ENCODE results near the gene CABP1. TPM values are rescaled to one million over a fixed set of nuclear protein-coding genes. Genes with fewer than 3 reads are reported as not detected.

Gene CABP1
- total RNA-seq, 2 experiments from 2014 or later, result not detected

- Mint-ChIP-seq H3K27me3 (ENCODE audit: low read depth) (no peaks in the 10 kb centered on the region), H3K4me1 (ENCODE audit: low read depth) (peaks cover 4% of the 10 kb centered on the region), H3K36me3 (ENCODE audit: low read depth) (no peaks in the 10 kb centered on the region), H3K4me3 (no peak overlapping the region), H3K27ac (no peak overlapping the region), H3K9me3 (no peaks in the 10 kb centered on the region)
- CTCF ChIA-PET, result no interaction called here
- intact Hi-C loops (cut with micrococcal nuclease), result no loop called here
- DNase-seq, result peak; percentile 20
Observed at GRCh38 chr12:120677765-120678473, 37.5 kb downstream of the CABP1 start.

DNA sequence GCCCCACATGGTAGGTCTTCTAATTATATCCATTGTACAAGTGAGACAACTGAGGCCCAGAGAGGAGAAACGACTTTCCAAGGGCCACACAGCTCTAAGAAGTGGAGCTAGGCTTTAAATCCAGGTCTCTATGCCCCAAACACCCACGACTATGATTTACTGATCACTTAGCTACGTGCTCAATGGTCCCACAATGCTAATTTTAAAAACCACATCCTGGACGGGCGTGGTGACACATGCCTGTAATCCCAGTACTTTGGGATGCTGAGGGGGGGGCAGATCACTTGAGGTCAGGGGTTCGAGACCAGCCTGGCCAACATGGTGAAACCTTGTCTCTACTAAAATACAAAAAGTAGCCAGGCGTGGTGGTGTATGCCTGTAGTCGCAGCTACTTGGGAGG lies 38.1 kb downstream of the CABP1 start:
- Mint-ChIP-seq H3K27me3 (ENCODE audit: low read depth) (no peaks in the 10 kb centered on the region), H3K4me3 (no peak overlapping the region), H3K36me3 (ENCODE audit: low read depth) (no peaks in the 10 kb centered on the region), H3K4me1 (ENCODE audit: low read depth) (peaks cover 4% of the 10 kb centered on the region), H3K27ac (no peak overlapping the region), H3K9me3 (no peaks in the 10 kb centered on the region)
- CTCF ChIA-PET, result no interaction called here
- intact Hi-C loops (cut with micrococcal nuclease), result no loop called here
- peak; percentile 18 for DNase-seq

DNA sequence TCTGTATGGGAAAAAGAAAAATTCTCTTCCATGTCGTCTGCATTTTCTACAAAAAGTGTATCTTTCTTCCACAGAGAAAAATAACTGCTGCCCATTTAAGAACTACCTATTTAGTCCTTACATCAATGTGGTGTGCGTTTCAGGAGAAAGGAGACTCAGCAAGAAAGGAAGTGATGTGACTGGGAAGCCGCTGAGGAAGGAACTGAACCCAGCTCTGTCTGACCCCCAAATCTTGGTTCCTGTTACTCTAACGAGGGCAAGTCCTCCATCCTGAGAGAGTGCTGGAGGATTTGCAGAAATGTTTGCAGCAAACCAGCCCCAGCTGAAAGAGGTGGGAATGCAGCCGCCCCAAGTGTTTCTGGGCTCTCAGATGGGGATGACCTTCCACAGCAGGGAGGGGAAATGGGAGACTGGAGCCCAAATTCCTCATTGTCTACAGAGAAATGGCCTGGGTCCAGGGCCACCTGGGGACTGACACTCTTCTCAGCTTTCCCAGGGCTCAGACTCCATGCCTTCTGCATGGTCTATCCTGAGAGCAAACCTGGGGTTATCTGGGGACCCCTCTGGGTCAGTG lies 39.8 kb downstream of the CABP1 start:
- Mint-ChIP-seq H3K27ac (no peak overlapping the region), H3K9me3 (no peaks in the 10 kb centered on the region), H3K36me3 (ENCODE audit: low read depth) (no peaks in the 10 kb centered on the region), H3K27me3 (ENCODE audit: low read depth) (no peaks in the 10 kb centered on the region), H3K4me1 (ENCODE audit: low read depth) (peaks cover 10% of the 10 kb centered on the region), H3K4me3 (no peak overlapping the region)
- CTCF ChIA-PET, result interaction anchor here (2.4 kb wide), 1 partner anchor 31 kb away, joined by 8 read pairs; no protein-coding TSS in a partner anchor
- DNase-seq, result no peak
- intact Hi-C loops (cut with micrococcal nuclease), result no loop called here

DNA sequence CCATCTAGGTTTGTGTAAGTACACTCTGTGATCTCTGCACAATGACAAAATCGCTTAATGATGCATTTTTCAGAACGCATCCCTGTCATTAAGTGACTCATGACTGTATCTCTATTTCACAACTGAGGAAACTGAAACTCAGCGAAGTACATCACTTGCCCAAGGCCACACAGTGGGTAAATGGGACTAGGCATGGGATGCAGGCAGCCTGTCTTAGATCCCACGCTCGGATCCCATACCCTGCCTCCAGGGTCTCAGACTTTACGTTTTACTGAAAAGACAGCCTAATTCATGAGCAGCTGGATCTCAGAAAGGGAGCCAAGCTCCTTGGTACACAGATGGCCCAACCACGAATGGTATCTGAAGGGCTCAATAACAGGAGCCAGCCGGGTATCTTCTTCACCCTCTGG lies 44.1 kb downstream of the CABP1 start:
- Mint-ChIP-seq H3K4me3 (no peak overlapping the region), H3K9me3 (no peaks in the 10 kb centered on the region), H3K4me1 (ENCODE audit: low read depth) (peaks cover 23% of the 10 kb centered on the region), H3K27me3 (ENCODE audit: low read depth) (no peaks in the 10 kb centered on the region), H3K27ac (no peak overlapping the region), H3K36me3 (ENCODE audit: low read depth) (no peaks in the 10 kb centered on the region)
- intact Hi-C loops (cut with micrococcal nuclease), result no loop called here
- no peak for DNase-seq
- CTCF ChIA-PET, result interaction anchor here (2.4 kb wide), 1 partner anchor 37 kb away, joined by 11 read pairs; no protein-coding TSS in a partner anchor

DNA sequence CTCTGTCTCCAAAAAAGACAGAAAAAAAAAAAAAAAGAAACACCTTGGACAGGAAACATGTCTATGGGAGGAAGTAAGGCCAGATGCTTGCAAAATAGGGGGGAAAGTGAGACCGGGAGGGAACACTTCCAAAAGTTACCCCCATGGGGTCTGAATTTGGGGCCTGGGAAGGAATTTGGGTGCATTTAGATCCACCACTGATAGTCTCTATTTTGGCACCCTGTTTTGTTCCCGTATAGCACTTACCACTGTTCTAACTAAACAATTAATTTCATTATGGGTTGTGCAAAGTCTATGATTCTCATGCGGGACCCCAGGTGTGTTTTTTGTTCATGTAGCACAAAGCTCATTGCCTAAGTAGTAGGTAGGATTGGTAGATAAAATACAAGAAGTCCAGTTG lies 45.1 kb downstream of the CABP1 start:
- Mint-ChIP-seq H3K9me3 (no peaks in the 10 kb centered on the region), H3K27ac (no peak overlapping the region), H3K27me3 (ENCODE audit: low read depth) (no peaks in the 10 kb centered on the region), H3K4me1 (ENCODE audit: low read depth) (peaks cover 31% of the 10 kb centered on the region), H3K4me3 (peak overlapping the region; percentile 86), H3K36me3 (ENCODE audit: low read depth) (no peaks in the 10 kb centered on the region)
- DNase-seq, result no peak
- CTCF ChIA-PET, result interaction anchor here (0.6 kb wide), 1 partner anchor 58 kb away, joined by 6 read pairs; no protein-coding TSS in a partner anchor
- intact Hi-C loops (cut with micrococcal nuclease), result no loop called here

GRCh38 chr12:120686151-120686689 lies 45.8 kb downstream of the CABP1 start:
- intact Hi-C loops (cut with micrococcal nuclease), result loop anchor here (1.0 to 2.0 kb wide), 15 partner anchors 24 to 781 kb away; partner anchors contain the start of genes ACADS, ANAPC5, COX6A1 and DYNLL1
- H3K36me3 Mint-ChIP-seq (ENCODE audit: low read depth), result no peaks in the 10 kb centered on the region
- peak; percentile 99 for DNase-seq
- no peaks in the 10 kb centered on the region for H3K27me3 Mint-ChIP-seq (ENCODE audit: low read depth)
- H3K4me1 Mint-ChIP-seq (ENCODE audit: low read depth), result peaks cover 37% of the 10 kb centered on the region
- peak overlapping the region; percentile 91 for H3K27ac Mint-ChIP-seq
- H3K4me3 Mint-ChIP-seq, result peak overlapping the region; percentile 86
- H3K9me3 Mint-ChIP-seq, result no peaks in the 10 kb centered on the region
- CTCF ChIA-PET, result interaction anchor here (0.6 to 1.1 kb wide), 3 partner anchors 50 to 92 kb away, joined by 3 to 6 read pairs (median 3); no protein-coding TSS in a partner anchor

DNA sequence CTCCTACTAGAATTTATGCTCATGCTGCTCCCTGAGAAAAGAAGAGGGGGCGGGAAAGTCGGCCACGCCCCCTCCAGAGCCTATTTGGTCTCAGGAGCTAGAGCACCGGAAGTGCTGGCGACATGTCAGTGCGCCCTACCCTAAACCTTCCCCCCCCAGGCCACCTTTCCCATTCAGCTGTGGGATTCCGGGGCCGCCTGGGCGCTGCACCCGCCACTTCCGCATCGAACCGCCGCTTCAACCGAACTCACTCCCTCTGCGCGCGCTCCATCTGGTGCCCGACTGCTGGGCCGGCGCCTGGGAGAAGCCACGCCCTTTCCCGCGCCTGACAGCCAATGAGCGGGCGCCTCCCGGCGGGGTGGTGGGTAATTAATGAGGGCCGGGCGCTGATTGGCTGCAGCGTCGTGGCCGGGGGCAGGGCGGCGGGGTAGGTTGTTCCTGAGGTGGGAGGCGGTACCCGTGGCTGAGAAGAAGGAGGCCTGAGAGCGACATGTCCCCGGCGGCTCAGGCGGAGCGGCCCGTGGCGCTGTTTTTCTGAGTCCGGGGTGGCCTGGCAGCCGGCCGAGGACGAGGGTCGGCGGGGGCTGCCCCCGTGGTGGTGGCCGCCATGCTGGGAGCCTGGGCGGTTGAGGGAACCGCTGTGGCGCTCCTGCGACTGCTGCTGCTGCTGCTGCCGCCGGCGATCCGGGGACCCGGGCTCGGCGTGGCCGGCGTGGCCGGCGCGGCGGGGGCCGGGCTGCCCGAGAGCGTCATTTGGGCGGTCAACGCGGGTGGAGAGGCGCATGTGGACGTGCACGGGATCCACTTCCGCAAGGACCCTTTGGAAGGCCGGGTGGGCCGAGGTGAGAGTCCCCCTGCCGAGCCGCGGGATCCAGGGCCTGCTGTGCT lies 46.5 kb downstream of the CABP1 start, which contains the start of gene MLEC:
Gene MLEC (plus strand): TSS at position 460 of the 888 bp plus-strand sequence. CDS start 148 bp downstream, at position 608.
- H3K4me3 Mint-ChIP-seq, result peak within 1 kb of the TSS; percentile 87
- H3K9me3 Mint-ChIP-seq, result no peaks in the 10 kb centered on the region
- intact Hi-C loops (cut with micrococcal nuclease), result loop anchor here (1.0 to 2.0 kb wide), 15 partner anchors 23 to 780 kb away; partner anchors contain the start of genes ACADS, ANAPC5, COX6A1 and DYNLL1
- peak; percentile 99 for DNase-seq
- CTCF ChIA-PET, result interaction anchor here (0.6 to 3.4 kb wide), 5 partner anchors 24 to 104 kb away, joined by 3 to 14 read pairs (median 3); no protein-coding TSS in a partner anchor
- H3K27me3 Mint-ChIP-seq (ENCODE audit: low read depth), result no peaks in the 10 kb centered on the region
- peak within 1 kb of the TSS; percentile 91 for H3K27ac Mint-ChIP-seq
- peaks cover 42% of the 10 kb centered on the region for H3K4me1 Mint-ChIP-seq (ENCODE audit: low read depth)
- H3K36me3 Mint-ChIP-seq (ENCODE audit: low read depth), result no peaks in the 10 kb centered on the region

- Mint-ChIP-seq H3K9me3 (no peaks in the 10 kb centered on the region), H3K4me3 (peak overlapping the region; percentile 87), H3K4me1 (ENCODE audit: low read depth) (peaks cover 49% of the 10 kb centered on the region), H3K27ac (peak overlapping the region; percentile 50), H3K27me3 (ENCODE audit: low read depth) (no peaks in the 10 kb centered on the region), H3K36me3 (ENCODE audit: low read depth) (no peaks in the 10 kb centered on the region)
- peak; percentile 47 for DNase-seq
- intact Hi-C loops (cut with micrococcal nuclease), result loop anchor here (2.0 kb wide), 7 partner anchors 191 to 779 kb away; partner anchors contain the start of genes COX6A1 and DYNLL1
- CTCF ChIA-PET, result interaction anchor here (0.6 to 3.4 kb wide), 8 partner anchors 22 to 410 kb away, joined by 3 to 14 read pairs (median 4); partner anchors contain the start of genes POP5 and UNC119B
Observed at GRCh38 chr12:120687578-120688289, 47.3 kb downstream of the CABP1 start.

- Mint-ChIP-seq H3K36me3 (ENCODE audit: low read depth) (peaks cover 1% of the 10 kb centered on the region), H3K4me3 (peak overlapping the region; percentile 87), H3K9me3 (no peaks in the 10 kb centered on the region), H3K27ac (no peak overlapping the region), H3K27me3 (ENCODE audit: low read depth) (no peaks in the 10 kb centered on the region), H3K4me1 (ENCODE audit: low read depth) (peaks cover 54% of the 10 kb centered on the region)
- CTCF ChIA-PET, result interaction anchor here (0.6 to 3.4 kb wide), 6 partner anchors 22 to 205 kb away, joined by 3 to 14 read pairs (median 4); partner anchors contain the start of genes POP5 and UNC119B
- no peak for DNase-seq
- intact Hi-C loops (cut with micrococcal nuclease), result no loop called here
Observed at GRCh38 chr12:120688527-120689071, 48.2 kb downstream of the CABP1 start.

DNA sequence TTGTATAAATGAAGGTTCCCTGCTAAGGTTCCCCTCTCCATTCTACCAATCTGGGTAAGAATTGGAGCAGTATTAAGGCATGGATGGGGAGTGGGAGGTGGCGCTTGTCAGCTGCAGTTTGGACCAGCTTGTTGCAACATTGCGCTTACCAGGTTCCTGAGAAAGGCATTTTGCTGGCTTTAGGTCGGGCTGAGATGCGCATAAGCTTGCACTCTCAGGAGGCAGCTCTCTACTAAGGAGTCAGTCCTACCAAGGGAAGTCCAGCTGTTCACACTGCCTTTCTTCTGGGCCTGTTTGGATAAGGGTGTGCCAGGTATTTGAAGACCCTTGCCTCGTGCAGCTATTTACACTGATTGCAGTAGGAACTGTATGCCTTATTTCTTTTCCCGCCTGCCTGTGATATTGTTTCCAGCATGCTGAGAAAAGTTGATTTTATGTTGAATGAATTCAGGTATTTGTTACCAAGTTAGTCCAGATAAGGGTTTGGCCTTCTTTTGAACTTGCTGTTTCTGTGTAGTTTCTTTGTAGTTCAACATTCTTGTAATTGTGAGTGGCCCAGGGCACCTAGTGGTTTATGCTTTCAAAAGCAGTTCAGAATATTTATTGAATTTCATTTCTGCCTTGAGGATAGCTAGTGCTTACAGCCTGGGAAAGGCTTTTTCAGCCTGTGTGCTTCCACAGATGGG lies 49.1 kb downstream of the CABP1 start:
- no peak overlapping the region for H3K27ac Mint-ChIP-seq
- peaks cover 3% of the 10 kb centered on the region for H3K36me3 Mint-ChIP-seq (ENCODE audit: low read depth)
- DNase-seq, result no peak
- peaks cover 51% of the 10 kb centered on the region for H3K4me1 Mint-ChIP-seq (ENCODE audit: low read depth)
- CTCF ChIA-PET, result interaction anchor here (0.6 to 3.4 kb wide), 4 partner anchors 22 to 420 kb away, joined by 3 to 14 read pairs (median 6); no protein-coding TSS in a partner anchor
- no peak overlapping the region for H3K4me3 Mint-ChIP-seq
- no peaks in the 10 kb centered on the region for H3K27me3 Mint-ChIP-seq (ENCODE audit: low read depth)
- intact Hi-C loops (cut with micrococcal nuclease), result no loop called here
- H3K9me3 Mint-ChIP-seq, result no peaks in the 10 kb centered on the region
